ENCODE results near the gene SPEF1. TPM values are rescaled to one million over a fixed set of nuclear protein-coding genes. Genes with fewer than 3 reads are reported as not detected.

The SPEF1 gene
- total RNA-seq, 1 donor = under 0.01 TPM

DNA sequence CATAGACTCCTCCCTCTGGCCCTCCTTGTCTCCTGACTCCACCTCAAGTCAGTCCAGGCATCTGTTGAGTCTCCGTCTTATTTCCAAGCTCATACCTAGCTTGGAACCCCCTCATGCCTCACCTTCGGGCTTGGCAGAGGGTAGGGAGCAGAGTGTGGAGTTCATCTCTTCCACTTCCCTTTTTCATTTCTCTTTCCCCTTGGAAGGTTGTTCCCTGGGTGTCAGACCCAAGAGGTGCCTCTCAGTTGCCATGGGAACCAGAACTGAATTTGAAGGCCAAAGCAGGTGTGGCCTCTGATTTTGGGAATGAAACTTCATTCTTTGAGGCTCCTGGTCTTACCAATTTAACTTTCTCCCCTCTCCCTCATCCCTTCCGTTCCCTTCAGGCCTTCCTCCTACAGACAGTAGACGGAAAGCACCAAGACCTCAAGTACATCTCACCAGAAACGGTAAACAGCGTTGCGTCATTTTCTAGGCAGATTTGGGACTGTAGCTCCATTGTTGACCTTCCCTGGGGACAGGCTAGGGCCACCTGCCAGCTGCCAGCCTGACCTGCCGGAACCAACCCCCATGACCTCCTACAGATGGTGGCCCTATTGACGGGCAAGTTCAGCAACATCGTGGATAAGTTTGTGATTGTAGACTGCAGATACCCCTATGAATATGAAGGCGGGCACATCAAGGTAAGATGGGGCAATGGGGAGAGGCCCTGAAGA is 21.4 kb upstream of the SPEF1 start:
- TF ChIP-seq, protein P1, sequence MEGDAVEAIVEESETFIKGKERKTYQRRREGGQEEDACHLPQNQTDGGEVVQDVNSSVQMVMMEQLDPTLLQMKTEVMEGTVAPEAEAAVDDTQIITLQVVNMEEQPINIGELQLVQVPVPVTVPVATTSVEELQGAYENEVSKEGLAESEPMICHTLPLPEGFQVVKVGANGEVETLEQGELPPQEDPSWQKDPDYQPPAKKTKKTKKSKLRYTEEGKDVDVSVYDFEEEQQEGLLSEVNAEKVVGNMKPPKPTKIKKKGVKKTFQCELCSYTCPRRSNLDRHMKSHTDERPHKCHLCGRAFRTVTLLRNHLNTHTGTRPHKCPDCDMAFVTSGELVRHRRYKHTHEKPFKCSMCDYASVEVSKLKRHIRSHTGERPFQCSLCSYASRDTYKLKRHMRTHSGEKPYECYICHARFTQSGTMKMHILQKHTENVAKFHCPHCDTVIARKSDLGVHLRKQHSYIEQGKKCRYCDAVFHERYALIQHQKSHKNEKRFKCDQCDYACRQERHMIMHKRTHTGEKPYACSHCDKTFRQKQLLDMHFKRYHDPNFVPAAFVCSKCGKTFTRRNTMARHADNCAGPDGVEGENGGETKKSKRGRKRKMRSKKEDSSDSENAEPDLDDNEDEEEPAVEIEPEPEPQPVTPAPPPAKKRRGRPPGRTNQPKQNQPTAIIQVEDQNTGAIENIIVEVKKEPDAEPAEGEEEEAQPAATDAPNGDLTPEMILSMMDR (IDR thresholded peaks at IDR 0.05; ENCODE audit: extremely low read depth, low read depth, low read length) = no peak
- Histone ChIP-seq H3K79me2 (ENCODE audit: insufficient read depth, low read length) (peaks cover 36% of the 10 kb centered on the region), H3K4me2 (ENCODE audit: insufficient read depth, low read length) (no peak overlapping the region), H4K20me1 (ENCODE audit: insufficient read depth, low read length) (peaks cover 2% of the 10 kb centered on the region), H2AFZ (ENCODE audit: low read length) (no peak overlapping the region), H3K4me1 (ENCODE audit: insufficient read depth, low read length) (peaks cover 37% of the 10 kb centered on the region), H3K9me3 (ENCODE audit: low read depth, low read length) (no peaks in the 10 kb centered on the region), H3K27ac (ENCODE audit: low read depth, low read length) (no peak overlapping the region), H3K4me3 (ENCODE audit: insufficient read depth, low read length) (no peak overlapping the region), H3K36me3 (ENCODE audit: insufficient read depth, low read length) (peaks cover 71% of the 10 kb centered on the region), H3K27me3 (ENCODE audit: insufficient read depth, low read length) (no peaks in the 10 kb centered on the region)
- no peak for DNase-seq (ENCODE audit: insufficient read length, low spot score, missing footprints)

DNA sequence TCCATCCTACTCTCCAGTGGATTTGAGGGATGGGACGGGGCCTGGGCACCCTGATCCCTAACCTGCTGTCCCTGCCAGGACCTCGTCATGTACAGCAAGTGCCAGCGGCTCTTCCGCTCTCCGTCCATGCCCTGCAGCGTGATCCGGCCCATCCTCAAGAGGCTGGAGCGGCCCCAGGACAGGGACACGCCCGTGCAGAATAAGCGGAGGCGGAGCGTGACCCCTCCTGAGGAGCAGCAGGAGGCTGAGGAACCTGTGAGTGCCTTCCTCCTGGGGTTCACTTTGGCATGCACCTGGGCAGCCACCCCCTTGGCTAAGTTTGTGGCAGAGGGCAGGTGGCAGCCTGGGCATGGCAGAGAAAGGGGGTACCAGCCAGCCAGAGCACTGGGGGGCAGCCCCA is 20.6 kb upstream of the SPEF1 start:
- no peaks in the 10 kb centered on the region for H3K27me3 ChIP-seq (ENCODE audit: insufficient read depth, low read length)
- H3K27ac ChIP-seq (ENCODE audit: low read depth, low read length) = no peak overlapping the region
- peaks cover 45% of the 10 kb centered on the region for H3K79me2 ChIP-seq (ENCODE audit: insufficient read depth, low read length)
- no peak for DNase-seq (ENCODE audit: insufficient read length, low spot score, missing footprints)
- H2AFZ ChIP-seq (ENCODE audit: low read length) = no peak overlapping the region
- peaks cover 8% of the 10 kb centered on the region for H4K20me1 ChIP-seq (ENCODE audit: insufficient read depth, low read length)
- no peak overlapping the region for H3K4me3 ChIP-seq (ENCODE audit: insufficient read depth, low read length)
- H3K4me1 ChIP-seq (ENCODE audit: insufficient read depth, low read length) = peaks cover 37% of the 10 kb centered on the region
- H3K4me2 ChIP-seq (ENCODE audit: insufficient read depth, low read length) = no peak overlapping the region
- H3K36me3 ChIP-seq (ENCODE audit: insufficient read depth, low read length) = peaks cover 73% of the 10 kb centered on the region
- TF ChIP-seq, protein P1 (IDR thresholded peaks at IDR 0.05; ENCODE audit: extremely low read depth, low read depth, low read length) = no peak
- H3K9me3 ChIP-seq (ENCODE audit: low read depth, low read length) = no peaks in the 10 kb centered on the region

DNA sequence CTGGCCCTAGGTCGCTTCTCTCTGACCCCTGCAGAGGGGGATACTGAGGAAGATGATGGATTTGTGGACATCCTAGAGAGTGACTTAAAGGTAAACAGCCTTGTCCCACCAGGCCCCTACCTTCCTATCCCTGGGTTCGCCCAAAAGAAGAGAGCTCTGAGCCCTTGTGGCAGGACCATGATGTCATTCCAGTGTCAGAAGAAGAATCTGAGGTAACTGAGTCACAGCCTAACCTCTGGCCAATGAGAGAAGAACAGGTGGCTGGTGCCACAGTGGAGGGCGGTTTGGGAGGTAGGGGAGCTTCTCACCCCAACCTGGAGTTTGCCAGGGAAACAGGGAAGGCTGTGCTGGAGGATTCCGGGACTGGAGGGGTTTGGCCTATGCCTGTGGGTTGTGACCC is 20.1 kb upstream of the SPEF1 start:
- Histone ChIP-seq H3K4me2 (ENCODE audit: insufficient read depth, low read length) (no peak overlapping the region), H3K4me1 (ENCODE audit: insufficient read depth, low read length) (peaks cover 37% of the 10 kb centered on the region), H4K20me1 (ENCODE audit: insufficient read depth, low read length) (peaks cover 12% of the 10 kb centered on the region), H3K36me3 (ENCODE audit: insufficient read depth, low read length) (peaks cover 72% of the 10 kb centered on the region), H2AFZ (ENCODE audit: low read length) (no peak overlapping the region), H3K79me2 (ENCODE audit: insufficient read depth, low read length) (peaks cover 50% of the 10 kb centered on the region), H3K9me3 (ENCODE audit: low read depth, low read length) (no peaks in the 10 kb centered on the region), H3K4me3 (ENCODE audit: insufficient read depth, low read length) (no peak overlapping the region), H3K27me3 (ENCODE audit: insufficient read depth, low read length) (no peaks in the 10 kb centered on the region), H3K27ac (ENCODE audit: low read depth, low read length) (no peak overlapping the region)
- TF ChIP-seq, protein P1 (IDR thresholded peaks at IDR 0.05; ENCODE audit: extremely low read depth, low read depth, low read length) = no peak
- no peak for DNase-seq (ENCODE audit: insufficient read length, low spot score, missing footprints)

DNA sequence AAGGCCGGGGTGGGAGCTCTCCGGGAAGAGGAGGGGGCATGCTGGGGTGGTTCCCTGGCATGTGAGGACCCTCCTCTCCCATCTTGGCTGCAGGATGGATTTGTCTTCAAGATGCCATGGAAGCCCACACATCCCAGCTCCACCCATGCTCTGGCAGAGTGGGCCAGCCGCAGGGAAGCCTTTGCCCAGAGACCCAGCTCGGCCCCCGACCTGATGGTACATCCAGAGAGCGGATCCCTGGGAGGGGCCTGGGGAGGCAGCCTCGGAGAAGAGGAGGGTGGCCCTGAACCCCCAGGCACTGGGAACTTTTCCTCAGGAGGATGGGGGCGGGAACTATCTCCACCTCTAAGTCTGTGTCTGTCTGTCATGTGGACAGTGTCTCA is 19.6 kb upstream of the SPEF1 start:
- Histone ChIP-seq H2AFZ (ENCODE audit: low read length) (no peak overlapping the region), H3K27me3 (ENCODE audit: insufficient read depth, low read length) (no peaks in the 10 kb centered on the region), H3K79me2 (ENCODE audit: insufficient read depth, low read length) (peaks cover 50% of the 10 kb centered on the region), H3K4me2 (ENCODE audit: insufficient read depth, low read length) (no peak overlapping the region), H4K20me1 (ENCODE audit: insufficient read depth, low read length) (peaks cover 12% of the 10 kb centered on the region), H3K9me3 (ENCODE audit: low read depth, low read length) (no peaks in the 10 kb centered on the region), H3K36me3 (ENCODE audit: insufficient read depth, low read length) (peaks cover 68% of the 10 kb centered on the region), H3K27ac (ENCODE audit: low read depth, low read length) (no peak overlapping the region), H3K4me3 (ENCODE audit: insufficient read depth, low read length) (no peak overlapping the region), H3K4me1 (ENCODE audit: insufficient read depth, low read length) (peaks cover 33% of the 10 kb centered on the region)
- no peak for DNase-seq (ENCODE audit: insufficient read length, low spot score, missing footprints)
- TF ChIP-seq, protein P1 (IDR thresholded peaks at IDR 0.05; ENCODE audit: extremely low read depth, low read depth, low read length) = no peak
